Stimulated activated CD8-positive, alpha-beta memory T cell treated with anti-CD3 and anti-CD28 coated beads, Interleukin-2, amount 100 ng/mL, for 1 hour (primary cell): Measurements from ENCODE around the gene PZP.

Experiments used
- DNase-seq, 2 donors: peaks; one replicate each; pipeline ENCODE4 v3.0.0-alpha.2; 2020; ENCODE audit warnings: low read depth in 2 of 2

PZP gene

GRCh38 chr12:9104087-9104486 is 104.1 kb downstream of the PZP start:
- DNase-seq, result no peak

GRCh38 chr12:9103050-9103849 is 104.9 kb downstream of the PZP start:
- DNase-seq, result no peak

GRCh38 chr12:9101018-9101687 is 107.0 kb downstream of the PZP start:
- DNase-seq, result no peak

GRCh38 chr12:9099552-9100190 is 108.5 kb downstream of the PZP start:
- DNase-seq, result no peak
